GM12878 (cell line): ENCODE measurements around the gene BRD3. TPM values are rescaled to one million over a fixed set of nuclear protein-coding genes. Genes with fewer than 3 reads are reported as not detected.

Experiments
- BRCA1 ChIP-seq: IDR thresholded peaks from 2 replicates; pipeline ENCODE4 v1.6.1; 2011; ENCODE audit warnings: low read depth, low read length, improper control_type of control experiment
- EZH2 ChIP-seq: IDR thresholded peaks from 2 replicates; pipeline ENCODE4 v1.6.1; 2012; ENCODE audit warnings: low read depth, mild to moderate bottlenecking, control low read depth, inconsistent platforms, low read length, borderline replicate concordance; ENCODE audit not compliant: control insufficient read depth
- RAD21 ChIP-seq: IDR thresholded peaks from 2 replicates; pipeline ENCODE4 v1.6.1; 2011; ENCODE audit warnings: mild to moderate bottlenecking, low read depth, low read length, moderate library complexity; ENCODE audit not compliant: insufficient read depth
- SMARCA5 ChIP-seq: fragments of 450-650 bp; IDR thresholded peaks from 2 replicates; pipeline ENCODE4 v1.6.1; 2017; ENCODE audit warnings: mild to moderate bottlenecking
- polyA plus RNA-seq, 11 experiments: library from polyadenylated mRNA; depleted of rRNA in 4 of 11; unstranded in 6 of 11; stranded (reverse) in 5 of 11; fragments of >200 nt; fragmentation: Nextera tagmentation in 4 of 11; fragmentation: Illumina TruSeq in 1 of 11; extraction: Ambion mirVana in 4 of 11; extraction: Trizol in 1 of 11; gene quantifications; 1 replicate in 1 of 11; 2 replicates in 10 of 11; pipeline versions ENCODE4 v1.2.1 to v1.2.3, GENCODE V29; 2011 to 2016; ENCODE audit warnings: inconsistent platforms in 2 of 11, missing spikeins in 2 of 11, low read depth in 1 of 11
- total RNA-seq, 4 experiments: library from RNA; depleted of rRNA in 3 of 4; stranded (reverse); fragments of >200 nt in 3 of 4; fragmentation: Illumina TruSeq in 1 of 4; extraction: Trizol in 1 of 4; gene quantifications; 2 replicates each; pipeline versions ENCODE4 v1.2.1 to v1.2.3, GENCODE V29; 2013 to 2021
- TF ChIP-seq, protein P1 (sequence below): fragments of 450-650 bp; IDR thresholded peaks from 2 replicates; pipeline ENCODE4 v1.6.1; 2018; ENCODE audit warnings: mild to moderate bottlenecking, low read depth, moderate library complexity; ENCODE audit not compliant: partially characterized antibody
- TF ChIP-seq, protein P2 (sequence below): fragments of 450-650 bp; IDR thresholded peaks from 2 replicates; pipeline ENCODE4 v1.6.1; 2017; ENCODE audit warnings: low read depth, mild to moderate bottlenecking, moderate library complexity

Gene BRD3
- total and polyA plus RNA-seq, 10 of the 15 experiments (the other 5 are each of a cell fraction or from before 2014, with no cell fraction given): 0.53 to 20.8 (median 4.8) TPM

GRCh38 chr9:134036130-134036529 is 31.7 kb downstream of the BRD3 start (continued):
- TF ChIP-seq, protein P1, sequence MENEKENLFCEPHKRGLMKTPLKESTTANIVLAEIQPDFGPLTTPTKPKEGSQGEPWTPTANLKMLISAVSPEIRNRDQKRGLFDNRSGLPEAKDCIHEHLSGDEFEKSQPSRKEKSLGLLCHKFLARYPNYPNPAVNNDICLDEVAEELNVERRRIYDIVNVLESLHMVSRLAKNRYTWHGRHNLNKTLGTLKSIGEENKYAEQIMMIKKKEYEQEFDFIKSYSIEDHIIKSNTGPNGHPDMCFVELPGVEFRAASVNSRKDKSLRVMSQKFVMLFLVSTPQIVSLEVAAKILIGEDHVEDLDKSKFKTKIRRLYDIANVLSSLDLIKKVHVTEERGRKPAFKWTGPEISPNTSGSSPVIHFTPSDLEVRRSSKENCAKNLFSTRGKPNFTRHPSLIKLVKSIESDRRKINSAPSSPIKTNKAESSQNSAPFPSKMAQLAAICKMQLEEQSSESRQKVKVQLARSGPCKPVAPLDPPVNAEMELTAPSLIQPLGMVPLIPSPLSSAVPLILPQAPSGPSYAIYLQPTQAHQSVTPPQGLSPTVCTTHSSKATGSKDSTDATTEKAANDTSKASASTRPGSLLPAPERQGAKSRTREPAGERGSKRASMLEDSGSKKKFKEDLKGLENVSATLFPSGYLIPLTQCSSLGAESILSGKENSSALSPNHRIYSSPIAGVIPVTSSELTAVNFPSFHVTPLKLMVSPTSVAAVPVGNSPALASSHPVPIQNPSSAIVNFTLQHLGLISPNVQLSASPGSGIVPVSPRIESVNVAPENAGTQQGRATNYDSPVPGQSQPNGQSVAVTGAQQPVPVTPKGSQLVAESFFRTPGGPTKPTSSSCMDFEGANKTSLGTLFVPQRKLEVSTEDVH: no peak
- TF ChIP-seq RAD21 (no peak), SMARCA5 (no peak), BRCA1 (no peak), EZH2 (no peak)
- TF ChIP-seq, protein P2, sequence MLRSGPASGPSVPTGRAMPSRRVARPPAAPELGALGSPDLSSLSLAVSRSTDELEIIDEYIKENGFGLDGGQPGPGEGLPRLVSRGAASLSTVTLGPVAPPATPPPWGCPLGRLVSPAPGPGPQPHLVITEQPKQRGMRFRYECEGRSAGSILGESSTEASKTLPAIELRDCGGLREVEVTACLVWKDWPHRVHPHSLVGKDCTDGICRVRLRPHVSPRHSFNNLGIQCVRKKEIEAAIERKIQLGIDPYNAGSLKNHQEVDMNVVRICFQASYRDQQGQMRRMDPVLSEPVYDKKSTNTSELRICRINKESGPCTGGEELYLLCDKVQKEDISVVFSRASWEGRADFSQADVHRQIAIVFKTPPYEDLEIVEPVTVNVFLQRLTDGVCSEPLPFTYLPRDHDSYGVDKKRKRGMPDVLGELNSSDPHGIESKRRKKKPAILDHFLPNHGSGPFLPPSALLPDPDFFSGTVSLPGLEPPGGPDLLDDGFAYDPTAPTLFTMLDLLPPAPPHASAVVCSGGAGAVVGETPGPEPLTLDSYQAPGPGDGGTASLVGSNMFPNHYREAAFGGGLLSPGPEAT: no peak
